GM12865 (cell line): ENCODE results near the gene RYR1.
"Not testable (repeated sequence)": the region's sequence is repeated elsewhere in the genome, so short reads cannot be mapped to it uniquely, and the experiment has no call there.

Experiments
- DNase-seq: peaks from one replicate; pipeline ENCODE4 v3.0.0; 2010; ENCODE audit warnings: low read depth
- H3K4me3 ChIP-seq: 2 replicates; pipeline ENCODE4 v1.5.1; 2011; ENCODE audit warnings: mild to moderate bottlenecking, low read depth, low read length, control low read depth
- CTCF ChIP-seq: IDR thresholded peaks from 2 replicates; pipeline ENCODE4 v1.5.1; 2011; ENCODE audit warnings: low read length, control low read depth, low read depth, inconsistent platforms; ENCODE audit not compliant: insufficient read depth; ENCODE audit errors: missing control alignments

Gene RYR1

GRCh38 chr19:38411041-38411712 is 22.3 kb upstream of the RYR1 start:
- TF ChIP-seq CTCF: no peak
- no peak for DNase-seq
- H3K4me3 ChIP-seq: no peak overlapping the region

DNA sequence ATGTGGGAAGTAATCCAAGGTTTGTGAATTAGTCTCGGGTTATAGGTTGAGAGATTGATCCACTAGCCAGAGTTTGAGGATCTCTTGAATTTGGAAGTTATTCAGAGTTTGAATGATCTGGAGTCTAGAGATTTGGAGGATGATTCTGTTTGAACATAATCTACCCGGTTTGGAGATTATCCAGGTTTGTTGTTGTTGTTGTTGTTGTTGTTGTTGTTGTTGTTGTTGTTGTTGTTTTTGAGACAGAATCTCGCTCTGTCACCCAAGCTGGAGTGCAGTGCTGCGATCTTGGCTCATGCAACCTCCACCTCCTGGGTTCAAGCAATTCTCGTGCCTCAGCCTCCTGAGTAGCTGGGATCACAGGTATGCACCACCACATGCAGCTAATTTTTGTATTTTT is 21.6 kb upstream of the RYR1 start:
- not testable (repeated sequence) for H3K4me3 ChIP-seq, DNase-seq

DNA sequence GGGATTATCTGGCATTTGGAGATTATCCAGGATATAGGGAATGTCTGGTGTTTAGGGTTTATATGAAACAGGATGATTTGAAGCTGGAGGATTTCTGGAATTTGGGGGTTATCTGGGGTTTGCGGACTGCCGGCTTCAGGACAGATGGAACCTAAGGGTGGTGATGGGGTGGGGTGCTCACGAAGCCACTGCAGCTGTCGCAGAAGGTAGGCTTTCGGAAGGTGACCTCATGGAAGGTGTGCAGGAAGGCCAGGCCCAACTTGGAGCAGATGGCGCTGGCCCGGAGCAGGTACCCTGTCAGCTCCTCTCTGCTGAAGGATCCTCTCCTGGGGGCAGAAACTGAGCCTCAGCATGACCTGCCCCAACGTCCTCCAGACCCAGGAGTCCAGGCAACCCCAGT is 21.0 kb upstream of the RYR1 start:
- TF ChIP-seq CTCF: no peak
- no peak overlapping the region for H3K4me3 ChIP-seq
- DNase-seq: no peak

DNA sequence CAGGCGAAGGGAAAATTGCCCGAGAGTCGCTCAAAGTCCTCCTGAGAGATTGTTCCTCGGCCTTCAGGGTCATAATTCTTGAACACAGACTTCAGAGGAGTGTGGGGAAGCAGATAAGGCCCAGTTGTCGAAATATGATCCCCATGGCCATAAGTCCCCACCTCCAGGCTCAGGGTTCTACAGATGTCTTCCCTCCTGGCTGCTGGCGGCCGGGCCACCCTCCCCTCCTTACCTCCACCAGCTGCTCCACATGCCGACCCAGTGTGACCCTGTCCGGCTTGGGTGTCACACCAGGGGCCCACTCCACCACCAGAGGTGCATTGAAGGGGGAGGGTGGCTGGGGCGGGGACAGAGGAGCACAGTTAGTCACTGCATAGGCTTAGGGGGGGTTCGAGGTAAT is 20.5 kb upstream of the RYR1 start:
- TF ChIP-seq CTCF: no peak
- no peak overlapping the region for H3K4me3 ChIP-seq
- DNase-seq: no peak

- TF ChIP-seq CTCF: no peak
- H3K4me3 ChIP-seq: no peak overlapping the region
- no peak for DNase-seq
These were observed 20.1 kb upstream of the RYR1 start for GRCh38 chr19:38413416-38413815.

- no peak for TF ChIP-seq CTCF
- no peak for DNase-seq
- H3K4me3 ChIP-seq: no peak overlapping the region
These were observed 16.3 kb upstream of the RYR1 start for GRCh38 chr19:38417146-38417543.

GRCh38 chr19:38417544-38418506 is 15.7 kb upstream of the RYR1 start:
- H3K4me3 ChIP-seq: peak overlapping the region; percentile 47
- no peak for TF ChIP-seq CTCF

More at GRCh38 chr19:38417544-38418506, 15.7 kb upstream of the RYR1 start:
- DNase-seq: peak; percentile 68
